Measurements from ENCODE around the gene PRSS33. TPM values are rescaled to one million over a fixed set of nuclear protein-coding genes. Genes with fewer than 3 reads are reported as not detected.

PRSS33 gene
- total RNA-seq, 1 donor from 2014 or later: not detected

- TF ChIP-seq, protein P1, sequence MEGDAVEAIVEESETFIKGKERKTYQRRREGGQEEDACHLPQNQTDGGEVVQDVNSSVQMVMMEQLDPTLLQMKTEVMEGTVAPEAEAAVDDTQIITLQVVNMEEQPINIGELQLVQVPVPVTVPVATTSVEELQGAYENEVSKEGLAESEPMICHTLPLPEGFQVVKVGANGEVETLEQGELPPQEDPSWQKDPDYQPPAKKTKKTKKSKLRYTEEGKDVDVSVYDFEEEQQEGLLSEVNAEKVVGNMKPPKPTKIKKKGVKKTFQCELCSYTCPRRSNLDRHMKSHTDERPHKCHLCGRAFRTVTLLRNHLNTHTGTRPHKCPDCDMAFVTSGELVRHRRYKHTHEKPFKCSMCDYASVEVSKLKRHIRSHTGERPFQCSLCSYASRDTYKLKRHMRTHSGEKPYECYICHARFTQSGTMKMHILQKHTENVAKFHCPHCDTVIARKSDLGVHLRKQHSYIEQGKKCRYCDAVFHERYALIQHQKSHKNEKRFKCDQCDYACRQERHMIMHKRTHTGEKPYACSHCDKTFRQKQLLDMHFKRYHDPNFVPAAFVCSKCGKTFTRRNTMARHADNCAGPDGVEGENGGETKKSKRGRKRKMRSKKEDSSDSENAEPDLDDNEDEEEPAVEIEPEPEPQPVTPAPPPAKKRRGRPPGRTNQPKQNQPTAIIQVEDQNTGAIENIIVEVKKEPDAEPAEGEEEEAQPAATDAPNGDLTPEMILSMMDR (IDR thresholded peaks at IDR 0.05; ENCODE audit: insufficient read depth, low read length, poor library complexity, severe bottlenecking): no peak
- Histone ChIP-seq H3K27me3 (ENCODE audit: control insufficient read depth, insufficient read depth, low read length) (peaks cover 7% of the 10 kb centered on the region), H3K36me3 (ENCODE audit: control insufficient read depth, insufficient read depth, low read length) (no peaks in the 10 kb centered on the region), H3K4me3 (ENCODE audit: low read depth, low read length) (no peak overlapping the region)
- no peak for DNase-seq (ENCODE audit: low read depth)
Measured at GRCh38 chr16:2815299-2815771, 28.0 kb upstream of the PRSS33 start.

GRCh38 chr16:2814551-2815298 lies 27.4 kb upstream of the PRSS33 start:
- Histone ChIP-seq H3K36me3 (ENCODE audit: control insufficient read depth, insufficient read depth, low read length) (no peaks in the 10 kb centered on the region), H3K27me3 (ENCODE audit: control insufficient read depth, insufficient read depth, low read length) (peaks cover 7% of the 10 kb centered on the region), H3K4me3 (ENCODE audit: low read depth, low read length) (no peak overlapping the region)
- TF ChIP-seq, protein P1 (IDR thresholded peaks at IDR 0.05; ENCODE audit: insufficient read depth, low read length, poor library complexity, severe bottlenecking): no peak
- DNase-seq (ENCODE audit: low read depth): no peak

DNA sequence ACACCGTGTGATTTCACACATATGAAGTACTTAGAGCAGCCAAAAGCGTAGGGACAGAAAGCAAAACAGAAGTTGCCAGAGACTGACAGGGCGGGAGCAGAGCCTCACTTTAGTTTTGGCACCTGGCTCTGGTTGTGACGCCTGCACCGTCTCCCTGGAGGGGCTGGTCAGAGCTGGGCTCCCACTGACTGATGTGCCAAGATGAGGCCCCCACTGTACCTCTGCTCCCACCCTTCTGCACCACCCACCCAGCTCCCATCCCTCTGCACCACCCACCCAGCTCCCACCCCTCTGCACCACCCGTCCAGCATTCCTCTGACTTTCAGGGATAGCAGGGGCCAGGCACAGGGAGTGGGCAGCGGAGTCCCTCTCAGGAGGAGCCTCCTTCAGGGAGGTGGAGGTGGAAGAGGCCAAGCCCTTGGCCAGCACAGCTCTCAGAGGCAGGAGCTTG lies 26.4 kb upstream of the PRSS33 start:
- no peak for DNase-seq (ENCODE audit: low read depth)
- Histone ChIP-seq H3K4me3 (ENCODE audit: low read depth, low read length) (no peak overlapping the region), H3K36me3 (ENCODE audit: control insufficient read depth, insufficient read depth, low read length) (no peaks in the 10 kb centered on the region), H3K27me3 (ENCODE audit: control insufficient read depth, insufficient read depth, low read length) (peaks cover 7% of the 10 kb centered on the region)
- TF ChIP-seq, protein P1 (IDR thresholded peaks at IDR 0.05; ENCODE audit: insufficient read depth, low read length, poor library complexity, severe bottlenecking): no peak

GRCh38 chr16:2811703-2812471 lies 24.5 kb upstream of the PRSS33 start:
- H3K36me3 ChIP-seq (ENCODE audit: control insufficient read depth, insufficient read depth, low read length): no peaks in the 10 kb centered on the region
- peaks cover 7% of the 10 kb centered on the region for H3K27me3 ChIP-seq (ENCODE audit: control insufficient read depth, insufficient read depth, low read length)
- H3K4me3 ChIP-seq (ENCODE audit: low read depth, low read length): no peak overlapping the region
- no peak for DNase-seq (ENCODE audit: low read depth)
- TF ChIP-seq, protein P1 (IDR thresholded peaks at IDR 0.05; ENCODE audit: insufficient read depth, low read length, poor library complexity, severe bottlenecking): no peak

DNA sequence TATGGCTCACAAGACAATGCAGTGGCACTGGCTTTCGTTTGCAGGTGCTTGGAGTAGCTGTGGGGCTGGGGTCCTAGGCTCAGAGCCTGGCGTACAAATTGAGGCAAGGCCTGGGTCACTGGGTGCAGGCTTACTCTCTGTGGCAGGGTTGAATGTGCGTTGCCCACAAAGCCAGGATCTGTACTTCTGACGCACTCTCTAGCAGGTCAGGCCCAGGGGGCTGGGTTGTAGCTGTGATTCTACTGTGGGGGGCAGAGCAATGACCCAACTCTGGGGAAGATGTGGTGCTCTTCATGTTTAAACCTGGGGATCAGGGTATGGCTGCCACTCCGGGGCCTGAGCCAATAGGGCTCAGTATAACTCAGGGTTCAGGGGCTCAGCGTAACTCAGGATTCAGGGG lies 23.3 kb upstream of the PRSS33 start:
- H3K4me3 ChIP-seq (ENCODE audit: low read depth, low read length): no peak overlapping the region
- H3K36me3 ChIP-seq (ENCODE audit: control insufficient read depth, insufficient read depth, low read length): no peaks in the 10 kb centered on the region
- TF ChIP-seq, protein P1 (IDR thresholded peaks at IDR 0.05; ENCODE audit: insufficient read depth, low read length, poor library complexity, severe bottlenecking): no peak
- peaks cover 11% of the 10 kb centered on the region for H3K27me3 ChIP-seq (ENCODE audit: control insufficient read depth, insufficient read depth, low read length)
- no peak for DNase-seq (ENCODE audit: low read depth)
